GM21447 (cell line): ENCODE measurements around the gene SLC35E2B.
A peak's percentile ranks its signal among the peaks of the same experiment; 100 is the strongest.
"Not testable (repeated sequence)": the region's sequence is repeated elsewhere in the genome, so short reads cannot be mapped to it uniquely, and the experiment has no call there.

Experiments
- ATAC-seq: cut with Tn5 transposase; IDR thresholded peaks from one replicate; pipeline ENCODE4 v1.9.1; 2021; ENCODE audit not compliant: unreplicated experiment

The SLC35E2B gene

DNA sequence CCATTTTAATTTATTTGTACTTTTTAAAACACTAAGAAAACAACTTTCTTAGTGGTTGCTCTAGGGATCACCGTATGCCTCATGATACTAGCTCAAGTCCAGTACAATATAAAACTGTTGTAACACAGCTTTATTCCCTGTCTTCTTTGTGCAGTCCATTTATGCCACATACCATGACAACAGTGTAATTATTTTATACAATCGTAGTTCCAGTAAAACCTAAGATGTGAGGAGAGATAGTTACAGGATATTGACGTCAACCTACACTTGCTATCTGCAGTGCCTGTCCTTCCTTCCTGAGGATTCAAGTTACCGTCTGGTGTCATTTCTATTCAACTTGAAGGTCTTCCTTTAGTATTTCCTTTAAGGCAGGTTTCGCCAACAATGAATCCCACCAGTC lies 46.3 kb downstream of the SLC35E2B start:
- ATAC-seq = not testable (repeated sequence)

DNA sequence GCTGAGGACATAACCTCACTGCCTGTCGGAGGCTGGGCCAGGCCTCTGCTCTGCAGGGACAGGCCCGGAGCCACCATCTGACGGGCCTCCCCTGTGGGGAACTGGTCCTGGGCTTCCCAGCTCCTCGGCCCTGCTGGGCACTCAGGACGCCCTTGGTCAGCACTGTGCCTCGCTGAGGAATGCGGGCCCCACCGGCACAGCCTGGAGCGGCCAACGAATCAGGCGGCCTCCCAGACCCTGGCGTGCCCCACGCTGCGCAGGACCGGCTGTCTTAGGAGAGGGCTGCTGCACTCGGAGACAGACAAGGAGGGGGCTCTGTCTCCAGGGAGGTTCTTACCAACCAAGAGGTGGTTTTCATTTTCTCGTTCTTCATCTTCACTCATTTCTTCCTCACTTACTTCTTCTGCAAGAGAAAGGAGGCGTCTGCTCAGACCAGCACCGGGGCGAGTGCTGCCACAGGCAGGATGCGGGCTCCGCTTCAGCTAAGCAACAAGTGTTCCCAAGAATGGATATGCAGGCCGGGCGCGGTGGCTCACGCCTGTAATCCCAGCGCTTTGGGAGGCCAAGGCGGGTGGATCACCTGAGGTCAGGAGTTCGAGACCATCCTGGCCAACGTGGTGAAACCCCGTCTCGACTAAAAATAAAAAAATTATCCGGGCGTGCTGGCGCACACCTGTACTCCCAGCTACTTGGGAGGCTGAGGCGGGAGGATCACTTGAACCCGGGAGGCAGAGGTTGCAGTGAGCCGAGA lies 51.7 kb downstream of the SLC35E2B start:
- not testable (repeated sequence) for ATAC-seq

GRCh38 chr1:1640081-1640480 lies 52.5 kb downstream of the SLC35E2B start:
- not testable (repeated sequence) for ATAC-seq

GRCh38 chr1:1639368-1639767 lies 53.2 kb downstream of the SLC35E2B start:
- not testable (repeated sequence) for ATAC-seq

GRCh38 chr1:1638528-1638927 lies 54.1 kb downstream of the SLC35E2B start:
- not testable (repeated sequence) for ATAC-seq

DNA sequence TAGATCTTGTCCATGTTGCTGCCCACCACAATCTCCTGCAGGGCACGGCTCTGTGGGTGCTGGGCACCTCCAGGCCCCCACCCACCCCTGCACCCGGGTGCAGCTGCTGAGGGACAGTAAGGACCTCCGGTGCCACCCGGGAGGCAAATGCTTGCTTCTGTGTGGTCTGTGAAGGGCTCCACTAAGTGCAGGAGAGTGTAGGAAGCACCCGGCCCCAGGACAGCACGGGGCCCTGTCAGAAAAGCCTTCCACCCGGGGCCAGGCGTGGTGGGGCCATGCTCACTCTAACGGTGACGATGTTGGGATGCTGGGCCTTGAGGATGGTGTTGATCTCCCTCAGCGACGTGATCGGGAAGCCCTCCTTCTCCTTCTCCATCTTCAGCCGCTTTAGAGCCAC lies 55.1 kb downstream of the SLC35E2B start:
- not testable (repeated sequence) for ATAC-seq

DNA sequence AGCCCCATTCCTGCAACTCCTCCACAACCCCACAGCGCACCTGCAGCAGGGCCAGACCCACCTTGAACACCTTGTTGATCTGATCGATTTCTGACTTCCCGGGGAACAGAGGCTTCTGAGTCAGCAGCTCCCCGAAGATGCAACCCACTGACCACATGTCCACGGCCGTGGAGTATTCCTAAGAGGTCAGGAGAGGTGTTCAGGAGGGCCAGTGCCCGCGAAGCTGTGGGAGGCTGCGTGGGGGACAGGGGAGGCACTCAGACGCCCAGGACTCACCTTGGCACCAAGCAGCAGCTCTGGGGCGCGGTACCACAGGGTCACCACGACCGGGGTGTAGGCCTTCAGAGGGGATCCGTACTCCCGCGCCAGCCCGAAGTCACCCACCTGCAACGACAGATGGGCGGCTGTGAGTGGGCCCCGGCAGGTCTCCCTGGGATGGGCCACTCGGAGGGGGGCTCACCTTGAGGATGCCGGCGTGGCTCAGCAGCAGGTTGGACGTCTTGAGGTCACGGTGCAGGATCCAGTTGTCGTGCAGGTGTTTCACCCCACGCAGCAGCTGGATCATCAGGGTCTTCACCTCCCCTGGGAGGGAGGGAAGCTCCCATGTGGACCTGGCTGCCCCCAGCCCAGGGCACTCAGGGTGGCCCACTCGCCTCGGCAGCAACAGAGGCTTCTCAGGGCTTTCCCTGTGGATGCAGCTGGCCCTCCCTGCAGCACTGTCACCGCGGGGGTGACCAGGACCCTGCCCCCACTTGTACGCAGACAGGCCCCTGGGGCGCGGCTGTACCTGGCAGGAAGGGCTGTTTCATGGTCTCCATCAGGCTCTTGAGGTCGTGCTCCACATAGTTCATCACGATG lies 55.7 kb downstream of the SLC35E2B start:
- not testable (repeated sequence) for ATAC-seq

GRCh38 chr1:1634613-1635012 lies 58.0 kb downstream of the SLC35E2B start:
- not testable (repeated sequence) for ATAC-seq

- ATAC-seq = not testable (repeated sequence)
These were observed 59.2 kb downstream of the SLC35E2B start for GRCh38 chr1:1633409-1633808.

DNA sequence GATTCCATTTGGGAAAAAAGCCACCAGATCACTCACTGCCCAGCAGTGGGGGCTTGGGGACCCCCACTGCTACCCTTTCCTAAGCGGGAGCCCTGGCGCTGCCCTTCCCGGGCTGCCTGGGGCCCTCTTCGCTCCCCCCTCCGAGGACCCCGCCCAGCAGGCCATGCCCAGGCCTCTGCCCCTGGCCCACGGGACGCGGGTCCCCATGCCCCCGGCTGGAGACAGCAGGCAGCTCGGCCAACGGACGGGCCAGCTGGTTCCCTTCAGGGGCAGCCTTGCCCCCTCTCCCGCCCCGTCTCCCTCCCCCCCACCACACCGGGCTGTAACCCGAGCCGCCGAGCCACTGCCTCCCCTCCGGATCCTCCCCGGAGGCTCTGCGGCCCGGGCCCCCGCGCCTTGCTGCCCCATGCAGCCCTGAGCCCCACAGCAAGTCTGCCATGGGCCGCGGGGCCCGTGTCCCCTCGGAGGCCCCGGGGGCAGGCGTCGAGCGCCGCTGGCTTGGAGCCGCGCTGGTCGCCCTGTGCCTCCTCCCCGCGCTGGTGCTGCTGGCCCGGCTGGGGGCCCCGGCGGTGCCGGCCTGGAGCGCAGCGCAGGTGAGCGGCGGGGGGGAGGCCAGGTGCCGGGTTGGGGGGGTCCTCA lies 60.7 kb downstream of the SLC35E2B start, which contains the start of gene MMP23B:
Gene MMP23B (plus strand): TSS at position 392 of the 639 bp plus-strand sequence. CDS start 46 bp downstream, at position 438.
- ATAC-seq = no peak

DNA sequence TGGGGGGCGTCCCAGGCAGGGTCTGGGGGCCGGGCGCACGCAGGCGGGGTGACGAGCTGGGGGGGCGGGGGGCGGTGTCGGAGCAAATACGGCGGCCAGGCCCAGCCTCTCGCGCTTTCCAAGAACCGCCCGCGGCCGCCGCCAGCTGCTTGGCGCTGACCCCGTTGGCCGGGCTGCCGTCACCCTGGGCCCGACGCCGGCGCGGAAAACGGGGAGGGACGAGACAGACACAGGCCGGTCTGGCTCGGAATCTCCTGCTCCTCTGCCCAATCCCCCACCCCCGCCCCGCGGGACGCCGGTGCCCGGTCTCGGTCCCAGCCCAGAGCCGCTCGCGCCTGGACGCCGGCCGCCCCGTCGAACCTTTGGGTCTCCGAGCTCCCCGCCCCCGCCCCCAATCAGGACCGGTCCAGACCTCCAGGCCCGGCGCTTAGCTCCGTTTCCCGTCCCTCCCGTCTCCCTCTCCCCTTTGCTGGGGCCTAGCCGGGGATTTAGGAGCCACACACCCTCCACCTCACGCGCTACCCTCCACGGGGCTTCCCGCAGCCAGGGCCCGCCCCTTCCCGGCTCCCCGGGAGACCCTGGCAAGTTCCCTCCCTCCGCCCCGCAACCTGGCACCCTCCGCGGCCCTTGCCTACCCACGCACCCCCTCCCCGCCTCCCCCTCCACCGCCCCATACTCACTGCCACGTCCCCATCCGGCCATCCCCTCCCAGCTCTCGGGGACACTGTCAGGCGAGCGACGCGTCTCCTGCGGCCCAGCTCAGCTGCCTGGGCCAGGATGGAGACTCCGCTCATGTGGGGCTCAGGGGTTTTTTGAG lies 61.4 kb downstream of the SLC35E2B start:
- ATAC-seq = no peak

DNA sequence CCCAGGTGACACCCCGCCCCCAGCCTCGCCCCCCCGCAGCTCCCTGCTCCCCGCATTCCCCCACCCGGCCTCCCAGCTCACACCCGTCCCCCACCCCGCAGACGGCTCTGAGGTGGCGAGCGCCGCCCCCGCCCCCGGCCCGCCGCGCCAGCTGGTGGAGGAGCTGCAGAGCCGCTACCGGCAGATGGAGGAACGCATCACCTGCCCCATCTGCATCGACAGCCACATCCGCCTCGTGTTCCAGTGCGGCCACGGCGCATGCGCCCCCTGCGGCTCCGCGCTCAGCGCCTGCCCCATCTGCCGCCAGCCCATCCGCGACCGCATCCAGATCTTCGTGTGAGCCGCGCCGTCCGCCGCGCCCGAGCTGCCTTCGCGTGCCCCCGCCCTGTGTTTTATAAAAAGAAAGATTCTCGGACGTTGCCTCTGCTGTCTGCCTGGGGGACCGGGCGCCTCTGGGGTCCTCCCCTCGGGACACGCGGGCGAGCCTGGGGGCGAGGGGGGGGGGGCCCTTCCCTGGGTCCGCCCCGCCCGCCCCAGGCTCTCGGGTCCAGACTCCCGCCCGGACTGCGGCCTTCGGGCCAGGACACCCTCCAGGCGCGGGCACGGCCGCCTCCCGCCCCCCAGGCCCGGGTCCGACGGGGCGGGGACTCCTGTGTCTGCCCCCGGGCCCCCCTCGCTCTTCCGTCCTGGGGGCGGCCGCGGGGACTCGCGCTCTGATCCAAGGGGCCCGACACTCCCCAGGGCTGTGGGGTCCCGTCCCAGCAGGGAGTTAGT lies 62.2 kb downstream of the SLC35E2B start:
- ATAC-seq = peak; percentile 62

GRCh38 chr1:1629430-1630190 lies 63.0 kb downstream of the SLC35E2B start:
- ATAC-seq = no peak

- ATAC-seq = no peak
These were observed 63.7 kb downstream of the SLC35E2B start for GRCh38 chr1:1628754-1629429.

GRCh38 chr1:1627829-1628753 lies 64.5 kb downstream of the SLC35E2B start:
- no peak for ATAC-seq

DNA sequence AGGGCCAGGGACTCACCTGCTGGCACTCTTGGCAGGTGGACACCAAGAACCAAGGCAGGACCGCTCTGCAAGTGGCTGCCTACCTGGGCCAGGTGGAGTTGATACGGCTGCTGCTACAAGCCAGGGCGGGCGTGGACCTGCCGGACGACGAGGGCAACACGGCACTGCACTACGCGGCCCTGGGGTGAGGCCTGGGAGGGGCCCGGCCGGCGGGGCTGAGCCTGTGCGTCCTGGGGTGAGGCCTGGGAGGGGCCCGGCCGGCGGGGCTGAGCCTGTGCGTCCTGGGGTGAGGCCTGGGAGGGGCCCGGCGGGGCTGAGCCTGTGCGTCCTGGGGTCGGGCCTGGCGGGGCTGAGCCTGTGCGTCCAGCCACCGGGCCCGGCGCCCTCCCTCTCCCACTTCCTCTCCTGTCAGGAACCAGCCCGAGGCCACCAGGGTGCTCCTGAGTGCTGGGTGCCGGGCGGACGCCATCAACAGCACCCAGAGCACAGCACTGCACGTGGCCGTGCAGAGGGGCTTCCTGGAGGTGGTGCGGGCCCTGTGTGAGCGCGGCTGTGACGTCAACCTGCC lies 65.2 kb downstream of the SLC35E2B start:
- no peak for ATAC-seq
